HepG2 (cell line): ENCODE data around the gene SAPCD2. TPM values are rescaled to one million over a fixed set of nuclear protein-coding genes. Genes with fewer than 3 reads are reported as not detected.

Experiments
- ARID3A ChIP-seq: IDR thresholded peaks from 2 replicates; pipeline ENCODE4 v1.6.1; 2012; ENCODE audit warnings: low read depth, low read length, improper control_type of control experiment
- CBFB ChIP-seq: sonication (generic); formaldehyde crosslinking; IDR thresholded peaks from 2 replicates; pipeline ENCODE4 v1.4.0; 2020; ENCODE audit warnings: missing genetic modification reagents
- CBX5 ChIP-seq: sonication (generic); formaldehyde crosslinking; IDR thresholded peaks from 2 replicates; pipeline ENCODE4 v1.4.0; 2020; ENCODE audit warnings: missing genetic modification reagents, borderline replicate concordance
- MED1 ChIP-seq: sonication (generic); formaldehyde crosslinking; IDR thresholded peaks from 2 replicates; pipeline ENCODE4 v1.4.0; 2020; ENCODE audit warnings: missing genetic modification reagents
- MNT ChIP-seq: fragments of 450-650 bp; IDR thresholded peaks from 2 replicates; pipeline ENCODE4 v1.6.1; 2016
- NFYB ChIP-seq: sonication (generic); formaldehyde crosslinking; IDR thresholded peaks from 2 replicates; pipeline ENCODE4 v1.4.0; 2020; ENCODE audit warnings: missing genetic modification reagents
- NR2F6 ChIP-seq, 2 experiments: IDR thresholded peaks; 2 replicates each; pipeline ENCODE4 v1.6.1; 2016; ENCODE audit warnings: antibody characterized with exemption in 1 of 2, mild to moderate bottlenecking in 1 of 2
- NR3C1 ChIP-seq: sonication (generic); formaldehyde crosslinking; IDR thresholded peaks from 2 replicates; pipeline ENCODE4 v1.4.0; 2020; ENCODE audit warnings: missing genetic modification reagents
- PCBP1 ChIP-seq: fragments of 200-400 bp; formaldehyde crosslinking; IDR thresholded peaks from 2 replicates; pipeline ENCODE4 v1.6.1; 2017; ENCODE audit warnings: mild to moderate bottlenecking, low read depth, low read length, borderline replicate concordance
- POLR2AphosphoS5 ChIP-seq: IDR thresholded peaks from 2 replicates; pipeline ENCODE4 v1.6.1; 2012; ENCODE audit warnings: low read depth, low read length
- REPIN1 ChIP-seq: sonication (generic); formaldehyde crosslinking; IDR thresholded peaks from 2 replicates; pipeline ENCODE4 v1.8.0; 2022; ENCODE audit warnings: missing genetic modification reagents, low read depth, mild to moderate bottlenecking, borderline replicate concordance
- SOX6 ChIP-seq, 2 experiments: fragments of 450-650 bp in 1 of 2; sonication (generic) in 1 of 2; formaldehyde crosslinking in 1 of 2; IDR thresholded peaks; 2 replicates each; pipeline versions ENCODE4 v1.4.0 to v1.6.1; 2017 to 2020; ENCODE audit warnings: antibody characterized with exemption in 1 of 2, mild to moderate bottlenecking in 1 of 2, missing genetic modification reagents in 1 of 2
- WIZ ChIP-seq: sonication (generic); formaldehyde crosslinking; IDR thresholded peaks from 2 replicates; pipeline ENCODE4 v1.5.1; 2020; ENCODE audit warnings: mild to moderate bottlenecking, missing genetic modification reagents
- ZBTB40 ChIP-seq, 2 experiments: fragments of 450-650 bp in 1 of 2; sonication (generic) in 1 of 2; formaldehyde crosslinking in 1 of 2; IDR thresholded peaks; 2 replicates each; pipeline versions ENCODE4 v1.6.1 to v1.8.0; 2016 to 2022; ENCODE audit warnings: antibody characterized with exemption in 1 of 2, mild to moderate bottlenecking in 1 of 2, missing genetic modification reagents in 1 of 2
- polyA plus RNA-seq, 8 experiments: library from polyadenylated mRNA; depleted of rRNA in 3 of 8; stranded (reverse) in 7 of 8; unstranded in 1 of 8; fragments of >200 nt; fragmentation: Illumina TruSeq in 4 of 8; extraction: Trizol in 4 of 8; gene quantifications; 2 replicates each; pipeline versions ENCODE4 v1.2.1 to v1.2.3, GENCODE V29; 2011 to 2016; ENCODE audit warnings: low read depth in 4 of 8, missing spikeins in 1 of 8, mixed read lengths in 1 of 8; ENCODE audit not compliant: insufficient read depth in 1 of 8
- total RNA-seq, 5 experiments: library from RNA; depleted of rRNA; stranded (reverse); fragments of >200 nt; fragmentation: Illumina TruSeq; extraction: Trizol; gene quantifications; 2 replicates each; pipeline ENCODE4 v1.2.3, GENCODE V29; 2016; ENCODE audit warnings: low read depth in 1 of 5

Gene SAPCD2
- total and polyA plus RNA-seq, 2 of the 13 experiments (the other 11 are each of a cell fraction or from before 2014, with no cell fraction given): 21.9 to 42.8 TPM

GRCh38 chr9:137086531-137087408 lies 16.4 kb upstream of the SAPCD2 start, which contains the start of gene MAN1B1 (continued):
- 0 out of 2 replicates have a peak, but pooled peaks have one; percentile 5 for TF ChIP-seq PCBP1
- 0 out of 2 replicates have a peak, but pooled peaks have one; percentile 45 for TF ChIP-seq MED1 (CRISPR knock-in tag)
- peak; percentile 8; the same call in 1 of the 2 replicates for TF ChIP-seq CBFB (CRISPR knock-in tag)
- TF ChIP-seq ZBTB40 (IDR thresholded peaks at IDR 0.05): no peak
- peak; percentile 51 for TF ChIP-seq ZBTB40 (CRISPR knock-in tag; IDR thresholded peaks at IDR 0.05)
- TF ChIP-seq WIZ: no peak; the same call in 1 of the 2 replicates
- peak; percentile 60; the same call in 1 of the 2 replicates for TF ChIP-seq NFYB
- TF ChIP-seq ARID3A: peak; percentile 9; the same call in 1 of the 2 replicates
- TF ChIP-seq POLR2AphosphoS5: peak; percentile 71
- TF ChIP-seq NR3C1 (CRISPR knock-in tag): no peak
- TF ChIP-seq REPIN1 (CRISPR knock-in tag): peak; percentile 34; the same call in 1 of the 2 replicates
- TF ChIP-seq NR2F6 (IDR thresholded peaks at IDR 0.05): no peak
- TF ChIP-seq NR2F6 (CRISPR knock-in tag; IDR thresholded peaks at IDR 0.05): 0 out of 2 replicates have a peak, but pooled peaks have one; percentile 13
- no peak for TF ChIP-seq SOX6 (IDR thresholded peaks at IDR 0.05)
- TF ChIP-seq SOX6 (CRISPR knock-in tag; IDR thresholded peaks at IDR 0.05): peak; percentile 23
- TF ChIP-seq MNT: peak; percentile 95
- TF ChIP-seq CBX5: peak; percentile 43; the same call in 1 of the 2 replicates
